ENCODE measurements around the gene ZNFX1. TPM values are rescaled to one million over a fixed set of nuclear protein-coding genes. Genes with fewer than 3 reads are reported as not detected.
"Not testable (repeated sequence)": the region's sequence is repeated elsewhere in the genome, so short reads cannot be mapped to it uniquely, and the experiment has no call there.

The ZNFX1 gene
- total and polyA plus RNA-seq, 8 donors, result 4.3 to 15.7 (median 6.5) TPM

DNA sequence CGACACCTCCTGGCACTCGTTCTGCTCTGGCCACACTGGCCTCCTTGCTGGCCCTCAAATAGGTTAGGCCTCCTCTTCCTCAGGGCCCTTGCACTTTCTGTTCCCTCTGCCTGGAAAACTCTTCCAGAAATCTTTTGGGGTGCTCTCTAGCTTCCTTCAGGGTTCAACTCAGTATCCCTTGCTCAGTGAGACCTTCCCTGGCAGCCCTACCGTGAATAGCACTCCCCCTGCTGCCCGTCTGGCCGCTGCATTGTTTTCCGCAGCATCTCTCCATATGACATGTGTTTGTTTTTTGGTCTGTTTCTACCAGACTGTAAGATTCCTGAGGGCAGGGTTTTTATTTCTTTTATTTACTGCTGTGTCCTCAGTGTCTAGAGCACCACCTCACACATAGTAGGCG is 52.0 kb downstream of the ZNFX1 start:
- H3K9me3 ChIP-seq, result no peaks in the 10 kb centered on the region
- no peaks in the 10 kb centered on the region for H3K4me1 ChIP-seq
- DNase-seq (no peak), FAIRE-seq (no peak), ATAC-seq (no peak)
- H3K36me3 ChIP-seq, result peaks cover 7 to 81% (median 50%) of the 10 kb centered on the region in 3 donors
- no peaks in the 10 kb centered on the region for H3K27me3 ChIP-seq
- intact Hi-C loops (cut with DNase I), result no loop called here
- no peak overlapping the region for H3K27ac ChIP-seq
- no peak overlapping the region for H3K4me3 ChIP-seq
- TF ChIP-seq, protein P1, sequence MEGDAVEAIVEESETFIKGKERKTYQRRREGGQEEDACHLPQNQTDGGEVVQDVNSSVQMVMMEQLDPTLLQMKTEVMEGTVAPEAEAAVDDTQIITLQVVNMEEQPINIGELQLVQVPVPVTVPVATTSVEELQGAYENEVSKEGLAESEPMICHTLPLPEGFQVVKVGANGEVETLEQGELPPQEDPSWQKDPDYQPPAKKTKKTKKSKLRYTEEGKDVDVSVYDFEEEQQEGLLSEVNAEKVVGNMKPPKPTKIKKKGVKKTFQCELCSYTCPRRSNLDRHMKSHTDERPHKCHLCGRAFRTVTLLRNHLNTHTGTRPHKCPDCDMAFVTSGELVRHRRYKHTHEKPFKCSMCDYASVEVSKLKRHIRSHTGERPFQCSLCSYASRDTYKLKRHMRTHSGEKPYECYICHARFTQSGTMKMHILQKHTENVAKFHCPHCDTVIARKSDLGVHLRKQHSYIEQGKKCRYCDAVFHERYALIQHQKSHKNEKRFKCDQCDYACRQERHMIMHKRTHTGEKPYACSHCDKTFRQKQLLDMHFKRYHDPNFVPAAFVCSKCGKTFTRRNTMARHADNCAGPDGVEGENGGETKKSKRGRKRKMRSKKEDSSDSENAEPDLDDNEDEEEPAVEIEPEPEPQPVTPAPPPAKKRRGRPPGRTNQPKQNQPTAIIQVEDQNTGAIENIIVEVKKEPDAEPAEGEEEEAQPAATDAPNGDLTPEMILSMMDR (IDR thresholded peaks at IDR 0.05), result no peak
- 94 to 97% methylated on average over 7 of the region's 7 CpGs for WGBS, 2 donors

- no peak for FAIRE-seq
Measured at GRCh38 chr20:49219924-49220831, 57.7 kb downstream of the ZNFX1 start.

GRCh38 chr20:49219091-49219923 is 58.5 kb downstream of the ZNFX1 start, which contains the start of gene DDX27:
DDX27 (plus strand) TSS chr20:49219416; CDS start chr20:49219449, 33 bp downstream.
- Histone ChIP-seq H3K27ac (peak within 1 kb of the TSS; percentile 35 to 80 (median 69)), H3K36me3 (peaks cover 3 to 28% (median 19%) of the 10 kb centered on the region in 3 donors), H3K4me1 (peaks cover 0 to 15% (median 7%) of the 10 kb centered on the region in 3 donors), H3K4me3 (peak within 1 kb of the TSS; percentile 72 to 89 (median 79)), H3K9me3 (no peaks in the 10 kb centered on the region), H3K27me3 (no peaks in the 10 kb centered on the region)
- intact Hi-C loops (cut with DNase I), result loop anchor here in 2 of 3 donors (5.0 kb wide), 1 partner anchor 87 kb away; no protein-coding TSS in a partner anchor
- FAIRE-seq (peak; percentile 97), DNase-seq (peak; percentile 94 to 98 (median 96)), ATAC-seq (peak; percentile 94 to 98 (median 96))
- TF ChIP-seq, protein P1 (IDR thresholded peaks at IDR 0.05), result no peak
- 0% methylated on average over 46 of the region's 46 CpGs for WGBS, 2 donors

More at GRCh38 chr20:49219924-49220831, 57.7 kb downstream of the ZNFX1 start:
- intact Hi-C loops (cut with DNase I), result loop anchor here in 2 of 3 donors (5.0 kb wide), 1 partner anchor 88 kb away; no protein-coding TSS in a partner anchor
- Histone ChIP-seq H3K9me3 (no peaks in the 10 kb centered on the region), H3K27ac (peak overlapping the region in 3 of 4 donors; percentile 68 to 80 (median 70)), H3K4me3 (peak overlapping the region; percentile 72 to 89 (median 79)), H3K4me1 (peaks cover 0 to 15% (median 7%) of the 10 kb centered on the region in 3 donors), H3K27me3 (no peaks in the 10 kb centered on the region), H3K36me3 (peaks cover 3 to 37% (median 28%) of the 10 kb centered on the region in 3 donors)
- TF ChIP-seq, protein P1 (IDR thresholded peaks at IDR 0.05), result no peak
- peak in 2 of 6 donors; percentile 49 to 73 for DNase-seq
- WGBS, 2 donors, result 57 to 66% methylated on average over 27 to 28 of the region's 28 CpGs
- no peak for ATAC-seq

- 56 to 58% methylated on average over 13 of the region's 13 CpGs for WGBS, 2 donors
- not testable (repeated sequence) for H3K9me3 ChIP-seq, FAIRE-seq, H3K27me3 ChIP-seq
- peaks cover 3 to 22% (median 15%) of the 10 kb centered on the region in 3 donors for H3K36me3 ChIP-seq
- peak in 4 of 6 donors; percentile 20 to 49 (median 32) for DNase-seq
- intact Hi-C loops (cut with DNase I), result loop anchor here in 2 of 3 donors (5.0 kb wide), 1 partner anchor 86 kb away; no protein-coding TSS in a partner anchor
- peak in 1 of 4 donors; percentile 4 for ATAC-seq
- peak overlapping the region; percentile 35 to 80 (median 60) for H3K27ac ChIP-seq
- peak overlapping the region in 2 of 4 donors; percentile 73 to 89 for H3K4me3 ChIP-seq
- H3K4me1 ChIP-seq, result peaks cover 0 to 15% (median 7%) of the 10 kb centered on the region in 3 donors
Measured at GRCh38 chr20:49218739-49219090, 59.1 kb downstream of the ZNFX1 start.
